ENCODE data around the gene CAMSAP1. TPM values are rescaled to one million over a fixed set of nuclear protein-coding genes. Genes with fewer than 3 reads are reported as not detected.
A peak's percentile ranks its signal among the peaks of the same experiment; 100 is the strongest.

The CAMSAP1 gene
- total RNA-seq, 1 donor from 2014 or later: 150 TPM

DNA sequence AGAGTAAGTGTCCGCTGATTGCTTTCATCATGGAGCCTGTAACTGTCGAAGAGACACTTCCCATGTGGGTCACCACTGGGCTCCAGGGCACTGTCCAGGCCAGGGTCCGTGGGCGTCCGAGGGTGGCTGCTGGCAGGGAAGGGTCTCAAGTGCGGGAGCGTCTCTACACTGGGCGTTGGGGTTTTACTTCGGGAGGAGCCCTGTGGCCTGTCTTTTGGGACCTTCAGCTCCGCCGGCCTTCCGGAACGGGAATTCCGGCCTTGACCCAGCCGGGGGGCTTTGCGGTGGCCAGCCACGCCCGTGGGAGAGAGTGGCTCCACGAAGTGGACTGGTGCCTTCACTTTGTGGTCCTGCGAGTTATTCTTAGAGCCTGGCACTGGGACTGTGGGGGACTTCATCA lies 86.2 kb downstream of the CAMSAP1 start:
- Mint-ChIP-seq H3K27ac (ENCODE audit: unreplicated experiment) (no peak overlapping the region), H3K9me3 (ENCODE audit: unreplicated experiment) (peaks cover 26% of the 10 kb centered on the region), H3K27me3 (ENCODE audit: unreplicated experiment) (peaks cover 12% of the 10 kb centered on the region), H3K36me3 (ENCODE audit: unreplicated experiment) (peaks cover 6% of the 10 kb centered on the region), H3K4me1 (ENCODE audit: low read depth, unreplicated experiment) (peaks cover 23% of the 10 kb centered on the region), H3K4me3 (ENCODE audit: unreplicated experiment) (no peak overlapping the region)
- TF ChIP-seq, protein P1, sequence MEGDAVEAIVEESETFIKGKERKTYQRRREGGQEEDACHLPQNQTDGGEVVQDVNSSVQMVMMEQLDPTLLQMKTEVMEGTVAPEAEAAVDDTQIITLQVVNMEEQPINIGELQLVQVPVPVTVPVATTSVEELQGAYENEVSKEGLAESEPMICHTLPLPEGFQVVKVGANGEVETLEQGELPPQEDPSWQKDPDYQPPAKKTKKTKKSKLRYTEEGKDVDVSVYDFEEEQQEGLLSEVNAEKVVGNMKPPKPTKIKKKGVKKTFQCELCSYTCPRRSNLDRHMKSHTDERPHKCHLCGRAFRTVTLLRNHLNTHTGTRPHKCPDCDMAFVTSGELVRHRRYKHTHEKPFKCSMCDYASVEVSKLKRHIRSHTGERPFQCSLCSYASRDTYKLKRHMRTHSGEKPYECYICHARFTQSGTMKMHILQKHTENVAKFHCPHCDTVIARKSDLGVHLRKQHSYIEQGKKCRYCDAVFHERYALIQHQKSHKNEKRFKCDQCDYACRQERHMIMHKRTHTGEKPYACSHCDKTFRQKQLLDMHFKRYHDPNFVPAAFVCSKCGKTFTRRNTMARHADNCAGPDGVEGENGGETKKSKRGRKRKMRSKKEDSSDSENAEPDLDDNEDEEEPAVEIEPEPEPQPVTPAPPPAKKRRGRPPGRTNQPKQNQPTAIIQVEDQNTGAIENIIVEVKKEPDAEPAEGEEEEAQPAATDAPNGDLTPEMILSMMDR (IDR thresholded peaks at IDR 0.05; ENCODE audit: partially characterized antibody, unreplicated experiment): no peak
- DNase-seq: no peak

DNA sequence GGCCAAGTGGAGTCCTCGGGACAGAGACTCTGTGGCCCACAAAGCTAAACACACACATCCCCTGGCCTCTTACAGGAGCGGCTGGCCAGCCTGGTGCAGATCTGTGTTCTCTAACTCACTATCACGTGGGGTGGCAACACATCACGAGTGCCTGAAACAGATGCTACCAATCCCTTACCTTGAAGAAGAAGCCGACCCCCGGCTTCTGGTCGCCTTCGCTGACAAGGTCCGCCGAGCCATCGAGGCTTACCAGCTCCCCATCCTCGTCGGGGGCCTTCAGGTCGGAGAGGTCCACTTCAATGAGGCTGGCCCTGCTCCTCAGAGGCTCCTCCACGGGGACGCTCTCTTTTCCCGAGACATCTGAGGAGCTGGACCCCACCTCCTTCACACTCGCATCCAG lies 86.7 kb downstream of the CAMSAP1 start:
- no peak overlapping the region for H3K4me3 Mint-ChIP-seq (ENCODE audit: unreplicated experiment)
- no peak for DNase-seq
- peaks cover 27% of the 10 kb centered on the region for H3K9me3 Mint-ChIP-seq (ENCODE audit: unreplicated experiment)
- TF ChIP-seq, protein P1 (IDR thresholded peaks at IDR 0.05; ENCODE audit: partially characterized antibody, unreplicated experiment): no peak
- peaks cover 27% of the 10 kb centered on the region for H3K4me1 Mint-ChIP-seq (ENCODE audit: low read depth, unreplicated experiment)
- H3K27ac Mint-ChIP-seq (ENCODE audit: unreplicated experiment): no peak overlapping the region
- peaks cover 6% of the 10 kb centered on the region for H3K36me3 Mint-ChIP-seq (ENCODE audit: unreplicated experiment)
- H3K27me3 Mint-ChIP-seq (ENCODE audit: unreplicated experiment): peaks cover 15% of the 10 kb centered on the region

DNA sequence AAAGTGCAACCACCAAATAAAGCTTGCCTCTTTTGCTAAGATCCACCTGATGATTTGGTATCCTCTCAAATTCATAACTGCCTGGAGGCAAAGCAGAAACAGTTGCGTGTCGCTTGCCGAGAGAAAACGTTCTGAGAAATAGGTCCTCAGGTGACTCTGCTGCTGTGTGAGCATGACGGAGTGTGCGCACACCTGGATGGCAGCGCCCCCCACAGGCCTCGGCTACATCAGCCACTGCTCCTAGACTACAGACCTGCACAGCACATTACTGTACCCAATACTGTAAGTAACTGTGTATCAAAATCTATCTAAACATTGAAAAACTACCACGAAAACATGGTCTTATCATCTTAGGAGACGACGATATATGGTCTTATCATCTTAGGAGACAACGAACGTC lies 87.4 kb downstream of the CAMSAP1 start:
- Mint-ChIP-seq H3K9me3 (ENCODE audit: unreplicated experiment) (peaks cover 29% of the 10 kb centered on the region), H3K4me1 (ENCODE audit: low read depth, unreplicated experiment) (peaks cover 23% of the 10 kb centered on the region), H3K27ac (ENCODE audit: unreplicated experiment) (no peak overlapping the region), H3K27me3 (ENCODE audit: unreplicated experiment) (peaks cover 15% of the 10 kb centered on the region), H3K4me3 (ENCODE audit: unreplicated experiment) (no peak overlapping the region), H3K36me3 (ENCODE audit: unreplicated experiment) (peaks cover 6% of the 10 kb centered on the region)
- TF ChIP-seq, protein P1 (IDR thresholded peaks at IDR 0.05; ENCODE audit: partially characterized antibody, unreplicated experiment): no peak
- DNase-seq: no peak

DNA sequence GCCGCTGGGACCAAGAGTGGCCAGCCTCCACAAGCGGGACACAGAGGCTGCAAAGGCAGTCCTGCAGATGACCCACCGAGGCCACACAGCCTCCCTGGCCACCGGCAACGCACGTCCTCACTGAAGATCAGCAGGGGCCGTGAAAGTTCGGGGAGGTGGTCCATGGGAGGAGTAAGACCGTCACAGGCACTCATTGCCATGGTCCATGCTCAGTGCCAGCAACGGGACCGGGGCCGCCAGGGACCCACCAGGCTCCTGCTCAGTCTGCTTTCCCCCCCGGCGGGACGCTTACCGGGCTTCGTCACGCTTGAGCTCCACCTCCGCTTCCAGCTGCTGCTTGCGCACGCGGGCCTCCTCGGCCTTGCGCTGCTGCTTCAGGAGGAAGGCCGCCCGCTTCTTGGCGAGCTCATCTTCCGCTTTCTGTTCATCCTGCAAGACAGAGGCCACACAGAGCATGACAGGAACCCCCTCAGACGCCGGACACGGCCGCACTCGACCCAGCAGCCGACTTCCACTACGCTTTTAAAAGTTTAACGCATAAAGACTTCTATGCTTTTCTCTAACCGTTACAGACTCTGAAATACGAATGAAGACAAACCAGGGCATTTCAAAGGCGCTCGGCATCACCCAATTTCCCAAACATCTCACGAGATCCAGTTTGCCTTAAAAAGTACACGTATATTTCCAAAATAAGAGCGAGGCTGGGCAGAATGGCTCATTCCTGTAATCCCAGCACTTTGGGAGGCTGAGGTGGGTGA lies 88.4 kb downstream of the CAMSAP1 start:
- H3K9me3 Mint-ChIP-seq (ENCODE audit: unreplicated experiment): peaks cover 31% of the 10 kb centered on the region
- peak overlapping the region; percentile 22 for H3K27ac Mint-ChIP-seq (ENCODE audit: unreplicated experiment)
- peaks cover 15% of the 10 kb centered on the region for H3K27me3 Mint-ChIP-seq (ENCODE audit: unreplicated experiment)
- TF ChIP-seq, protein P1 (IDR thresholded peaks at IDR 0.05; ENCODE audit: partially characterized antibody, unreplicated experiment): no peak
- no peak overlapping the region for H3K4me3 Mint-ChIP-seq (ENCODE audit: unreplicated experiment)
- DNase-seq: no peak
- H3K36me3 Mint-ChIP-seq (ENCODE audit: unreplicated experiment): peaks cover 6% of the 10 kb centered on the region
- peaks cover 23% of the 10 kb centered on the region for H3K4me1 Mint-ChIP-seq (ENCODE audit: low read depth, unreplicated experiment)

DNA sequence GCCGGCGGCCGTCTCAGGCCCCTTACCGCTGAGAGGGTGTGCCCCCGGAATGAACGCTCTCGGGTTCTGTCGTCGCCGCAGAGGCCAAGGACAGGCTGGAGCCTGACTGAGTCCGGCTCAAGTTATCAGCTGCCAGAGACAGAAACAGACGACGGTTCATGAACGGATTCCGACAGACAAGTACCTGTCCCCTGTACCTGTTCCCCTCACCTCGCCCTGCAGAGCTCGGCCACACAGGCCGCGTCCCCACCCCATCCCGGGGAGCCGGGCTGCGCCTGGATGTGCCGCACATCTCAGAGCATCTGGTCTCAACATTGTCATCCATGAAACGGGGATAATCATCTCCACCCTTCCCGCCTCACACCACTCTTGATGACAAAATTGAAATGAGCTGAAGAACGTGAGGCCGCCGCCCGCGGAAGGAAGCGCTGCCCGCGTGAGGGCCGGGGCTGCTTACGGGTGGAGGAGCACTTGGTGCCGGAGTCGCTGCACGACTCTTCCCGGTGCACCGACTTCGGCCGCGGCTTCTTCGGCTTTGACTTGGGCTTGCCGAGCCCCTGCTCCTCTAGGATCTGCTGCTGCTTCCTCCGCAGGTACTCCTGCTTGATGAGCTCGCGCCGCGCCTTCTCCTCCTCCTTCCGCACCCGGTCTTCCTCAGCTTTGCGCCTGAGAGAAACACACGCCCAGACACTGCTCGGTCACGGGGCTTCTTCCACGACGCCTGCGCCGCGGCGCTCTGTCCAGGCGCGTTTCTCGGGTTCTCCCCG lies 89.2 kb downstream of the CAMSAP1 start:
- TF ChIP-seq, protein P1 (IDR thresholded peaks at IDR 0.05; ENCODE audit: partially characterized antibody, unreplicated experiment): no peak
- H3K36me3 Mint-ChIP-seq (ENCODE audit: unreplicated experiment): peaks cover 6% of the 10 kb centered on the region
- no peak overlapping the region for H3K27ac Mint-ChIP-seq (ENCODE audit: unreplicated experiment)

More for the DNA sequence above, 89.2 kb downstream of the CAMSAP1 start:
- H3K4me1 Mint-ChIP-seq (ENCODE audit: low read depth, unreplicated experiment): peaks cover 23% of the 10 kb centered on the region
- no peak overlapping the region for H3K4me3 Mint-ChIP-seq (ENCODE audit: unreplicated experiment)
- no peak for DNase-seq
- peaks cover 15% of the 10 kb centered on the region for H3K27me3 Mint-ChIP-seq (ENCODE audit: unreplicated experiment)
- H3K9me3 Mint-ChIP-seq (ENCODE audit: unreplicated experiment): peaks cover 30% of the 10 kb centered on the region

Data from glutamatergic neuron (in vitro differentiated cells).